C4-2B (cell line): ENCODE measurements around the gene TMEM234.

ENCODE experiments used
- H3K27ac ChIP-seq: fragments of 450-650 bp; 2 replicates; pipeline ENCODE4 v1.5.1; 2017
- CTCF ChIP-seq: fragments of 450-650 bp; conservative IDR thresholded peaks from 2 replicates; pipeline ENCODE4 v1.5.1; 2017; ENCODE audit warnings: mild to moderate bottlenecking
- ZFX ChIP-seq: fragments of 450-650 bp; IDR thresholded peaks from 2 replicates; pipeline ENCODE4 v1.6.1; 2017

TMEM234 gene

GRCh38 chr1:32219022-32219421 lies 3.1 kb downstream of the TMEM234 start:
- no peak overlapping the region for H3K27ac ChIP-seq
- no peak for TF ChIP-seq ZFX
- no peak for TF ChIP-seq CTCF

- TF ChIP-seq ZFX = no peak
- no peak for TF ChIP-seq CTCF
- no peak overlapping the region for H3K27ac ChIP-seq
Observed at GRCh38 chr1:32216566-32216965, 5.6 kb downstream of the TMEM234 start.

- H3K27ac ChIP-seq = no peak overlapping the region
- TF ChIP-seq ZFX (no peak), CTCF (peak; percentile 91)
Observed at GRCh38 chr1:32215629-32216480, 6.3 kb downstream of the TMEM234 start.

- no peak within 1 kb of the TSS for H3K27ac ChIP-seq
- TF ChIP-seq CTCF = no peak
- no peak for TF ChIP-seq ZFX
Observed at GRCh38 chr1:32208891-32209328, 13.2 kb downstream of the TMEM234 start, which contains the start of gene DCDC2B. Gene DCDC2B (plus strand): TSS chr1:32209089. CDS start chr1:32209094, 5 bp downstream.

GRCh38 chr1:32208469-32208868 lies 13.7 kb downstream of the TMEM234 start:
- TF ChIP-seq ZFX = no peak
- TF ChIP-seq CTCF = no peak
- H3K27ac ChIP-seq = no peak overlapping the region

- peak within 1 kb of the TSS; percentile 74 for H3K27ac ChIP-seq
- TF ChIP-seq ZFX (peak; percentile 49; the same call in 1 of the 2 replicates), CTCF (no peak)
Observed at GRCh38 chr1:32205401-32206370, 16.5 kb downstream of the TMEM234 start, which contains the start of gene IQCC. Gene IQCC (plus strand): TSS chr1:32205671. CDS start chr1:32205682, 11 bp downstream.
